ENCODE data around the gene OR10H1.
"Not testable (repeated sequence)": the region's sequence is repeated elsewhere in the genome, so short reads cannot be mapped to it uniquely, and the experiment has no call there.

Gene OR10H1

DNA sequence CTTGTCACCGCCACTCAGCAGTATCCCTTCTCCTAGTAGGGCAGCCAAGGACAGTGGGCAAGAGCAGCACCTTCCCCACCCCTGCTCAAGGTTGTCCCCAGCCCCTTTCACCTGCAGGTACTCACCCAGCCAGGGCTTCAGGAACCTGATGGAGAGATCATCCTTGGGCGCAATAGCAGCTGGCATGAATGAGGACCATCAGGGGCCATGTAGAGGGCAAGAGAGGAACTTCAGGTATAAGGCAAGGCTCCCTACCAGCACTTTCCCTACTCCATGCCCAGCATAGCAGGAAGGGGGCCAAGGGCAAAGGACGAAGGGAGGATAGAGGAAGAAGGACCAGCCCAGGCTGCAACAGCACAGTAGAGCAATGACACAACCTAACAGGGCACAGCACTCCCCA lies 41.3 kb downstream of the OR10H1 start:
- not testable (repeated sequence) for DNase-seq (ENCODE audit: low read depth in 3 of 3)

DNA sequence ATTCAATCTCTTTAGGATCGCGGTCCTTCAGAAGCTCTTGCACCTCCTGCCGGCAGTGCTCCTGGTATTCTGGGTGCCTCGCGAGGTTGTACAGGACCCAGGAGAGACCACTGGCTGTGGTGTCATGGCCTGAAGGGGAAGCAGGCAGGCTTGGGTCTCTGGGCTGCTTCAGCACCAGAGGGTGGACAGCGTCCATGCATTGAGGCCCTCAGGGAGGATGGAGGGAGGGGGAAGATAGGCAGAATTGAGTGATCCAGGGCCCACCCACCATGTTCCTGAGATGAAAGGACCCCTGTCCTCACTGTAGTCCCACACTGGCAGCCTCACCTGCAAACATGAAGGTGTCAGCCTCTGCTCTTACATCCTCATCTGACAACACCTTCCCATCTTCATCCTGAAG lies 45.9 kb downstream of the OR10H1 start:
- DNase-seq (ENCODE audit: low read depth in 3 of 3): no peak

DNA sequence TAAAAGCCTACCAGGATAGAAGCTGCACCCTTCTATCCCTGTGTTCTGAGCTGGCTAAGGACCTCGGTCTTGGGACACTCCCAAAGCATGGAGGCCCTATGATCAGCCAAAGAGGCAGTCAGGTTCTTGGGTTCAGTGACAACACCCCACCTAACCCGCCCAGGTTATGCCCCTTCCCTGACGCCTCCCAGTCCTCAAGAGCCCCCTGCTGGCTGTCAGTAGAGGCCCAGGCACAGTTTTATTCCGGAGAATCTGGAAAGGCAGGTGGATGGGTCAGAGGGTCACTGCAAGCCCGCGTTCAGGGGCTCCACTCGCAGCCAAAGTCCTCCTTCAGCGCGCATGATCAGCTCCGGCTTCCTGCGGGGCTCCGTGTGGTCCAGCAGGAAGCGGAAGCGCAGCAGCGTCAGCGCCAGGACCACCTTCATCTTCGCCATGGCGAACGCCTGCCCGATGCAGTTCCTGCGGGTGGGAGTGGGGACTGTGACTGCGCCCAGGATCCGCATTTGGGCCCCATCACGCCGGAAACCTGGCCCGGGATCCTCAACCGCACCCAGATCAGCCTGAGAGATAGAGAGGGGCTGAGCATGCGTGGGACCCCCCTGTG lies 55.4 kb downstream of the OR10H1 start:
- no peak for DNase-seq (ENCODE audit: low read depth in 3 of 3)

- no peak for DNase-seq (ENCODE audit: low read depth in 3 of 3)
Measured at GRCh38 chr19:15758379-15758778, 57.1 kb downstream of the OR10H1 start.

All from stimulated activated CD4-positive, alpha-beta T cell treated with anti-CD3 and anti-CD28 coated beads, TNF-alpha, amount 100 ng/mL, for 48 hours (primary cell).